HepG2 (cell line): Measurements from ENCODE around the gene CCDC102B. TPM values are rescaled to one million over a fixed set of nuclear protein-coding genes. Genes with fewer than 3 reads are reported as not detected.

Experiments used
- ATAC-seq: fragments of 200-7000 bp; cut with Tn5 transposase; 3 replicates; pipeline ENCODE4 v1.9.1; 2020; ENCODE audit warnings: mild to moderate bottlenecking, moderate library complexity
- BruUV-seq: library from RNA; stranded (reverse); fragments of 400-500 nt; replicated peaks from 2 replicates; lab custom pipeline; 2021; lab: Mats Ljungman, UMichigan
- CTCF ChIA-PET: fragments of 300-600 bp; formaldehyde crosslinking; extraction: SDS; loops from one replicate; lab custom pipeline; 2021; ENCODE audit warnings: low total read pairs, inconsistent platforms, low intra/inter-chr PET ratio; lab: Yijun Ruan, JAX
- POLR2A ChIA-PET: fragments of 350-600 bp; sonication (Branson Sonifier 250); formaldehyde crosslinking; loops from one replicate; lab custom pipeline; 2020; ENCODE audit warnings: antibody characterized with exemption, inconsistent platforms; lab: Yijun Ruan, JAX
- DNase-seq: peaks from one replicate; pipeline ENCODE4 v3.0.0-alpha.2; 2015; ENCODE audit warnings: low spot score
- FAIRE-seq: peaks from 3 replicates; lab custom pipeline; 2011; peaks lifted over from hg19 to GRCh38; lab: Jason Lieb, UNC
- H2AFZ ChIP-seq: one replicate; pipeline ENCODE4 v1.6.1; 2011; ENCODE audit warnings: low read length, inconsistent platforms
- H3K27ac ChIP-seq: fragments of 300-600 bp; 3 replicates; pipeline ENCODE4 v1.8.0; 2011; ENCODE audit warnings: mixed run types, mild to moderate bottlenecking, mixed read lengths, low read length, inconsistent platforms; ENCODE audit not compliant: insufficient read depth; ENCODE audit errors: extremely low read length
- H3K27me3 ChIP-seq, 2 experiments: fragments of 200-600 bp in 1 of 2; 2 replicates in 1 of 2; 3 replicates in 1 of 2; pipeline versions ENCODE4 v1.6.0 to v1.8.0; 2011; ENCODE audit warnings: low read length in 2 of 2, mild to moderate bottlenecking in 2 of 2, moderate library complexity in 2 of 2, inconsistent platforms in 1 of 2; ENCODE audit not compliant: insufficient read depth in 2 of 2, control insufficient read depth in 1 of 2
- H3K36me3 ChIP-seq, 2 experiments: fragments of 200-600 bp in 1 of 2; replicated peaks in 1 of 2; 2 replicates in 1 of 2; 3 replicates in 1 of 2; pipeline versions ENCODE4 v1.5.1 to v1.8.0; 2011; ENCODE audit warnings: low read length in 2 of 2, inconsistent platforms in 1 of 2; ENCODE audit not compliant: insufficient read depth in 2 of 2, control insufficient read depth in 1 of 2
- H3K4me1 ChIP-seq: 2 replicates; pipeline ENCODE4 v1.5.1; 2012; ENCODE audit warnings: low read length, inconsistent platforms; ENCODE audit not compliant: insufficient read depth
- H3K4me2 ChIP-seq: 2 replicates; pipeline ENCODE4 v1.6.0; 2011; ENCODE audit warnings: low read depth, low read length, inconsistent platforms
- H3K4me3 ChIP-seq, 3 experiments: fragments of 200-600 bp in 1 of 3; sonication (generic), shearing (Covaris generic) in 1 of 3; replicated peaks in 1 of 3; 2 replicates each; pipeline ENCODE4 v1.5.1; 2011 to 2016; ENCODE audit warnings: low read length in 3 of 3, inconsistent platforms in 2 of 3, low read depth in 2 of 3, mild to moderate bottlenecking in 2 of 3, control low read depth in 1 of 3, mixed read lengths in 1 of 3; ENCODE audit not compliant: insufficient read depth in 1 of 3
- H3K79me2 ChIP-seq: one replicate; pipeline ENCODE4 v1.6.1; 2011; ENCODE audit warnings: low read length, inconsistent platforms; ENCODE audit not compliant: insufficient read depth
- H3K9ac ChIP-seq: 2 replicates; pipeline ENCODE4 v1.6.0; 2011; ENCODE audit warnings: mild to moderate bottlenecking, low read depth, low read length, inconsistent platforms; ENCODE audit not compliant: insufficient read depth
- H3K9me3 ChIP-seq: 2 replicates; pipeline ENCODE4 v1.5.1; 2012; ENCODE audit warnings: mild to moderate bottlenecking, low read length
- H4K20me1 ChIP-seq: 2 replicates; pipeline ENCODE4 v1.6.0; 2011; ENCODE audit warnings: inconsistent platforms, mild to moderate bottlenecking, low read length, moderate library complexity; ENCODE audit not compliant: insufficient read depth
- DNMT1 ChIP-seq: sonication (generic); formaldehyde crosslinking; IDR thresholded peaks from 2 replicates; pipeline ENCODE4 v1.5.1; 2020; ENCODE audit warnings: mild to moderate bottlenecking, missing genetic modification reagents
- TAF15 ChIP-seq: fragments of 200-400 bp; formaldehyde crosslinking; IDR thresholded peaks from one replicate; pipeline ENCODE4 v1.6.1; 2018; ENCODE audit warnings: mild to moderate bottlenecking, low read depth, low read length; ENCODE audit not compliant: poor library complexity, severe bottlenecking
- ZNF24 ChIP-seq: fragments of 450-650 bp; IDR thresholded peaks from 2 replicates; pipeline ENCODE4 v1.6.1; 2017; ENCODE audit warnings: antibody characterized with exemption, mild to moderate bottlenecking
- WGBS: methylation state at CpG from one replicate; pipeline ENCODE4 v1.1.6; 2017; ENCODE audit warnings: low lambda C conversion rate; 5-methylcytosine and 5-hydroxymethylcytosine counted together
- in situ Hi-C: cut with HindIII; loops from 2 replicates; pipeline ENCODE4 v1.10.0; 2017; ENCODE audit warnings: low pct_unique_long_range_greater_than_20kb; ENCODE audit not compliant: extremely low pct_ligation_motif_present
- intact Hi-C: fragments of 100-400 bp; cut with micrococcal nuclease; formaldehyde crosslinking; loops from one replicate; pipeline ENCODE4 v1.10.0; 2022; ENCODE audit not compliant: unreplicated experiment
- polyA plus RNA-seq, 8 experiments: library from polyadenylated mRNA; depleted of rRNA in 3 of 8; stranded (reverse) in 7 of 8; unstranded in 1 of 8; fragments of >200 nt; fragmentation: Illumina TruSeq in 4 of 8; extraction: Trizol in 4 of 8; gene quantifications; 2 replicates each; pipeline versions ENCODE4 v1.2.1 to v1.2.3, GENCODE V29; 2011 to 2016; ENCODE audit warnings: low read depth in 4 of 8, missing spikeins in 1 of 8, mixed read lengths in 1 of 8; ENCODE audit not compliant: insufficient read depth in 1 of 8
- total RNA-seq, 5 experiments: library from RNA; depleted of rRNA; stranded (reverse); fragments of >200 nt; fragmentation: Illumina TruSeq; extraction: Trizol; gene quantifications; 2 replicates each; pipeline ENCODE4 v1.2.3, GENCODE V29; 2016; ENCODE audit warnings: low read depth in 1 of 5
- TF ChIP-seq, protein P1 (sequence below): sonication (generic); formaldehyde crosslinking; IDR thresholded peaks from 2 replicates; pipeline ENCODE4 v1.8.0; 2022; ENCODE audit warnings: missing genetic modification reagents, mild to moderate bottlenecking, inconsistent platforms, borderline replicate concordance
- TF ChIP-seq, protein P2 (sequence below): sonication (generic); formaldehyde crosslinking; IDR thresholded peaks from 2 replicates; pipeline ENCODE4; 2020; ENCODE audit warnings: missing genetic modification reagents, mild to moderate bottlenecking, borderline replicate concordance
- TF ChIP-seq, protein P3 (sequence below): sonication (generic); formaldehyde crosslinking; IDR thresholded peaks from 2 replicates; pipeline ENCODE4 v1.9.0; 2022; ENCODE audit warnings: low read depth, missing genetic modification reagents

CCDC102B gene
- total and polyA plus RNA-seq, 2 of the 13 experiments (the other 11 are each of a cell fraction or from before 2014, with no cell fraction given), result 2.3 to 3.7 TPM

DNA sequence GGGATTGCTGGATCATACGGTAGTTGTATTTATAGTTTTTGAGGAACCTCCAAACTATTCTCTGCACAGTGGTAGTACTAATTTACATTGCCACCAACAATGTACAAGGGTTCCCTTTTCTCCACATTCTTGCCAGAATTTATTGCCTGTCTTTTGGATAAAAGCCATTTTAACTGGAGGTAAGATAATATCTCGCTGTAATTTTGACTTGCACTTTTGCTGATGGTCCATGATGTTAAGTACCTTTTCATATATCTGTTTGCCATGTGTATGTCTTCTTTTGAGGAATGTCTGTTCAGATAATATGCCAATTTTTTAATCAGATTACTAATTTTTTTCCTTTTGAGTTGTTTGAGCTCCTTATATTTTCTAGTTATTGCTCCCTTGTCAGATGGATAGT, 158.8 kb downstream of the CCDC102B start:
- BruUV-seq, result no TSS peak
- H3K27ac ChIP-seq, result no peak overlapping the region
- intact Hi-C loops, result no loop called here
- H4K20me1 ChIP-seq, result no peaks in the 10 kb centered on the region
- H3K4me3 ChIP-seq, result no peak overlapping the region
- TF ChIP-seq, protein P1, sequence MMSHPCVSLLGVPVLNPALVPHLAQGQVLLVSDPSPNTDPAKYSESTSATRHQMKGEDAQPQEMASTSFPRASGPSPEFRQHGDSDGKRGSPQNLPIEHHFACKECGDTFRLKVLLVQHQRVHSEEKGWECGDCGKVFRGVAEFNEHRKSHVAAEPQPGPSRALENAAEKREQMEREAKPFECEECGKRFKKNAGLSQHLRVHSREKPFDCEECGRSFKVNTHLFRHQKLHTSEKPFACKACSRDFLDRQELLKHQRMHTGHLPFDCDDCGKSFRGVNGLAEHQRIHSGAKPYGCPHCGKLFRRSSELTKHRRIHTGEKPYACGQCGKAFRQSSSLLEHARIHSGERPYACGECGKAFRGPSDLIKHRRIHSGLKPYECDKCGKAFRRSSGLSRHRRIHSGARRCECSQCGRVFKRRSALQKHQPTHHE, result no peak
- TF ChIP-seq, protein P2, sequence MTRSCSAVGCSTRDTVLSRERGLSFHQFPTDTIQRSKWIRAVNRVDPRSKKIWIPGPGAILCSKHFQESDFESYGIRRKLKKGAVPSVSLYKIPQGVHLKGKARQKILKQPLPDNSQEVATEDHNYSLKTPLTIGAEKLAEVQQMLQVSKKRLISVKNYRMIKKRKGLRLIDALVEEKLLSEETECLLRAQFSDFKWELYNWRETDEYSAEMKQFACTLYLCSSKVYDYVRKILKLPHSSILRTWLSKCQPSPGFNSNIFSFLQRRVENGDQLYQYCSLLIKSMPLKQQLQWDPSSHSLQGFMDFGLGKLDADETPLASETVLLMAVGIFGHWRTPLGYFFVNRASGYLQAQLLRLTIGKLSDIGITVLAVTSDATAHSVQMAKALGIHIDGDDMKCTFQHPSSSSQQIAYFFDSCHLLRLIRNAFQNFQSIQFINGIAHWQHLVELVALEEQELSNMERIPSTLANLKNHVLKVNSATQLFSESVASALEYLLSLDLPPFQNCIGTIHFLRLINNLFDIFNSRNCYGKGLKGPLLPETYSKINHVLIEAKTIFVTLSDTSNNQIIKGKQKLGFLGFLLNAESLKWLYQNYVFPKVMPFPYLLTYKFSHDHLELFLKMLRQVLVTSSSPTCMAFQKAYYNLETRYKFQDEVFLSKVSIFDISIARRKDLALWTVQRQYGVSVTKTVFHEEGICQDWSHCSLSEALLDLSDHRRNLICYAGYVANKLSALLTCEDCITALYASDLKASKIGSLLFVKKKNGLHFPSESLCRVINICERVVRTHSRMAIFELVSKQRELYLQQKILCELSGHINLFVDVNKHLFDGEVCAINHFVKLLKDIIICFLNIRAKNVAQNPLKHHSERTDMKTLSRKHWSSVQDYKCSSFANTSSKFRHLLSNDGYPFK (CRISPR knock-in tag), result no peak
- TF ChIP-seq, protein P3, sequence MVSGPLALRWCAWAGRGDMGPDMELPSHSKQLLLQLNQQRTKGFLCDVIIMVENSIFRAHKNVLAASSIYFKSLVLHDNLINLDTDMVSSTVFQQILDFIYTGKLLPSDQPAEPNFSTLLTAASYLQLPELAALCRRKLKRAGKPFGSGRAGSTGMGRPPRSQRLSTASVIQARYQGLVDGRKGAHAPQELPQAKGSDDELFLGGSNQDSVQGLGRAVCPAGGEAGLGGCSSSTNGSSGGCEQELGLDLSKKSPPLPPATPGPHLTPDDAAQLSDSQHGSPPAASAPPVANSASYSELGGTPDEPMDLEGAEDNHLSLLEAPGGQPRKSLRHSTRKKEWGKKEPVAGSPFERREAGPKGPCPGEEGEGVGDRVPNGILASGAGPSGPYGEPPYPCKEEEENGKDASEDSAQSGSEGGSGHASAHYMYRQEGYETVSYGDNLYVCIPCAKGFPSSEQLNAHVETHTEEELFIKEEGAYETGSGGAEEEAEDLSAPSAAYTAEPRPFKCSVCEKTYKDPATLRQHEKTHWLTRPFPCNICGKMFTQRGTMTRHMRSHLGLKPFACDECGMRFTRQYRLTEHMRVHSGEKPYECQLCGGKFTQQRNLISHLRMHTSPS (CRISPR knock-in tag), result no peak
- no peak for TF ChIP-seq ZNF24
- TF ChIP-seq DNMT1 (CRISPR knock-in tag), result no peak
- TF ChIP-seq TAF15, result no peak
- ChIA-PET POLR2A (no interaction called here), CTCF (no interaction called here)
- H3K36me3 ChIP-seq, result no peaks in the 10 kb centered on the region
- H3K4me1 ChIP-seq, result no peaks in the 10 kb centered on the region
- no peaks in the 10 kb centered on the region for H3K27me3 ChIP-seq
- WGBS, result 48% methylated on average over 2 of the region's 2 CpGs
- H2AFZ ChIP-seq, result no peak overlapping the region
- H3K4me2 ChIP-seq, result no peak overlapping the region
- FAIRE-seq (no peak), DNase-seq (no peak), ATAC-seq (no peak)
- H3K9me3 ChIP-seq, result no peaks in the 10 kb centered on the region
- in situ Hi-C loops, result no loop called here
- H3K79me2 ChIP-seq, result no peaks in the 10 kb centered on the region
- H3K9ac ChIP-seq, result no peak overlapping the region
